GM12878 (cell line): ENCODE results near the gene TBX15. TPM values are rescaled to one million over a fixed set of nuclear protein-coding genes. Genes with fewer than 3 reads are reported as not detected.

Source experiments
- ATAC-seq: fragments of 200-7000 bp; cut with Tn5 transposase; 3 replicates; pipeline ENCODE4 v1.9.1; 2020; ENCODE audit warnings: mild to moderate bottlenecking, moderate library complexity
- BruUV-seq: library from RNA; stranded (reverse); fragments of 400-500 nt; replicated peaks from 2 replicates; lab custom pipeline; 2021; lab: Mats Ljungman, UMichigan
- CTCF ChIA-PET: fragments of 300-600 bp; sonication (Branson Sonifier 250); formaldehyde crosslinking; extraction: SDS; loops from one replicate; lab custom pipeline; 2021; ENCODE audit warnings: inconsistent platforms; lab: Yijun Ruan, JAX
- POLR2A ChIA-PET: fragments of 350-600 bp; formaldehyde crosslinking; extraction: SDS; loops from one replicate; lab custom pipeline; 2021; ENCODE audit warnings: inconsistent platforms; lab: Charles Lee
- RAD21 ChIA-PET: fragments of 300-600 bp; sonication (Branson Sonifier 250); formaldehyde crosslinking; loops from one replicate; lab custom pipeline; 2023; ENCODE audit warnings: antibody characterized with exemption; ENCODE audit not compliant: unreplicated experiment; lab: Charles Lee
- SMC1A ChIA-PET: fragments of 300-600 bp; sonication (Branson Sonifier 250); formaldehyde crosslinking; loops from one replicate; lab custom pipeline; 2023; ENCODE audit not compliant: unreplicated experiment, uncharacterized antibody; lab: Charles Lee
- DNase-seq: peaks from one replicate; pipeline ENCODE4 v3.0.0-alpha.2; 2011; ENCODE audit warnings: low read depth, low spot score
- FAIRE-seq: peaks from 3 replicates; lab custom pipeline; 2011; peaks lifted over from hg19 to GRCh38; lab: Jason Lieb, UNC
- H2AFZ ChIP-seq: 2 replicates; pipeline ENCODE4 v1.6.0; 2011; ENCODE audit warnings: low read depth, low read length, control low read depth; ENCODE audit not compliant: control insufficient read depth
- H3K27ac ChIP-seq: 2 replicates; pipeline ENCODE4 v1.5.1; 2011; ENCODE audit warnings: control low read depth; ENCODE audit not compliant: control insufficient read depth, insufficient read depth
- H3K27me3 ChIP-seq, 2 experiments: replicated peaks in 1 of 2; 2 replicates each; pipeline versions ENCODE4 v1.6.0 to v1.6.1; 2011; ENCODE audit warnings: low read length in 1 of 2; ENCODE audit not compliant: control insufficient read depth in 2 of 2, insufficient read depth in 2 of 2
- H3K36me3 ChIP-seq, 2 experiments: 2 replicates each; pipeline ENCODE4 v1.5.1; 2011; ENCODE audit warnings: low read length in 1 of 2; ENCODE audit not compliant: control insufficient read depth in 2 of 2, insufficient read depth in 2 of 2
- H3K4me1 ChIP-seq: 2 replicates; pipeline ENCODE4 v1.6.1; 2011; ENCODE audit warnings: mild to moderate bottlenecking, low read length, moderate library complexity, mixed read lengths; ENCODE audit not compliant: control insufficient read depth, insufficient read depth
- H3K4me2 ChIP-seq: 2 replicates; pipeline ENCODE4 v1.6.0; 2011; ENCODE audit warnings: control low read depth; ENCODE audit not compliant: control insufficient read depth, insufficient read depth
- H3K4me3 ChIP-seq: fragments of 200-600 bp; sonication (generic); 2 replicates; pipeline ENCODE4 v1.5.1; 2016
- H3K79me2 ChIP-seq: 2 replicates; pipeline ENCODE4 v1.6.0; 2011; ENCODE audit warnings: low read length; ENCODE audit not compliant: control insufficient read depth, insufficient read depth
- H3K9ac ChIP-seq: 2 replicates; pipeline ENCODE4 v1.8.0; 2011; ENCODE audit warnings: low read length, control low read depth, mixed read lengths; ENCODE audit not compliant: control insufficient read depth, insufficient read depth
- H3K9me3 ChIP-seq: replicated peaks from 3 replicates; pipeline ENCODE4 v1.5.1; 2011; ENCODE audit warnings: mild to moderate bottlenecking, low read length; ENCODE audit not compliant: control insufficient read depth, insufficient read depth
- H4K20me1 ChIP-seq: 2 replicates; pipeline ENCODE4 v1.6.0; 2011; ENCODE audit not compliant: control insufficient read depth, insufficient read depth
- BRCA1 ChIP-seq: IDR thresholded peaks from 2 replicates; pipeline ENCODE4 v1.6.1; 2011; ENCODE audit warnings: low read depth, low read length, improper control_type of control experiment
- CREM ChIP-seq: IDR thresholded peaks from 2 replicates; pipeline ENCODE4 v1.6.1; 2014; ENCODE audit warnings: antibody characterized with exemption, low read depth
- MLLT1 ChIP-seq: fragments of 450-650 bp; IDR thresholded peaks from 2 replicates; pipeline ENCODE4 v1.6.1; 2016; ENCODE audit warnings: mild to moderate bottlenecking
- SUZ12 ChIP-seq: fragments of 200-600 bp; sonication (generic); IDR thresholded peaks from one replicate; pipeline ENCODE4 v1.6.1; 2018; ENCODE audit warnings: antibody characterized with exemption, mild to moderate bottlenecking; ENCODE audit not compliant: unreplicated experiment
- YBX1 ChIP-seq: fragments of 450-650 bp; IDR thresholded peaks from 2 replicates; pipeline ENCODE4 v1.6.1; 2016; ENCODE audit warnings: antibody characterized with exemption
- ZSCAN29 ChIP-seq: fragments of 450-650 bp; IDR thresholded peaks from 2 replicates; pipeline ENCODE4 v1.6.1; 2017; ENCODE audit warnings: mild to moderate bottlenecking, moderate library complexity
- WGBS: methylation state at CpG from one replicate; pipeline ENCODE4 v1.1.6; 2016; ENCODE audit warnings: low lambda C conversion rate; ENCODE audit not compliant: insufficient replicate concordance, insufficient coverage; ENCODE audit errors: missing lambda C conversion rate; 5-methylcytosine and 5-hydroxymethylcytosine counted together
- in situ Hi-C: fragments of 300-500 bp; cut with MboI; formaldehyde crosslinking; loops from 9 replicates; pipeline ENCODE4 v1.14.3; 2018; ENCODE audit warnings: mixed read lengths
- intact Hi-C: fragments of 100-400 bp; cut with micrococcal nuclease; formaldehyde crosslinking; loops from one replicate; pipeline ENCODE4 v1.14.2; 2022; ENCODE audit not compliant: unreplicated experiment
- polyA plus RNA-seq, 11 experiments: library from polyadenylated mRNA; depleted of rRNA in 4 of 11; unstranded in 6 of 11; stranded (reverse) in 5 of 11; fragments of >200 nt; fragmentation: Nextera tagmentation in 4 of 11; fragmentation: Illumina TruSeq in 1 of 11; extraction: Ambion mirVana in 4 of 11; extraction: Trizol in 1 of 11; gene quantifications; 1 replicate in 1 of 11; 2 replicates in 10 of 11; pipeline versions ENCODE4 v1.2.1 to v1.2.3, GENCODE V29; 2011 to 2016; ENCODE audit warnings: inconsistent platforms in 2 of 11, missing spikeins in 2 of 11, low read depth in 1 of 11
- total RNA-seq, 4 experiments: library from RNA; depleted of rRNA in 3 of 4; stranded (reverse); fragments of >200 nt in 3 of 4; fragmentation: Illumina TruSeq in 1 of 4; extraction: Trizol in 1 of 4; gene quantifications; 2 replicates each; pipeline versions ENCODE4 v1.2.1 to v1.2.3, GENCODE V29; 2013 to 2021
- TF ChIP-seq, protein P1 (sequence below): IDR thresholded peaks from 2 replicates; pipeline ENCODE4 v1.6.1; 2011; ENCODE audit warnings: borderline replicate concordance, low read depth, mild to moderate bottlenecking, moderate library complexity, low read length; ENCODE audit not compliant: insufficient read depth, poor library complexity, severe bottlenecking

The TBX15 gene
- total and polyA plus RNA-seq, 10 of the 15 experiments (the other 5 are each of a cell fraction or from before 2014, with no cell fraction given): 0.64 to 9.4 (median 0.99) TPM

- H3K27me3 ChIP-seq: no peaks in the 10 kb centered on the region
- RAD21 ChIA-PET: interaction anchor here (0.9 to 1.0 kb wide), 2 partner anchors 9 to 53 kb away, joined by 3 to 5 read pairs; no protein-coding TSS in a partner anchor
- H3K27ac ChIP-seq: no peak overlapping the region
- SMC1A ChIA-PET: interaction anchor here (1.2 to 1.8 kb wide), 3 partner anchors 8 to 14 kb away, joined by 4 to 6 read pairs (median 4); no protein-coding TSS in a partner anchor
- no TSS peak for BruUV-seq
- no peaks in the 10 kb centered on the region for H4K20me1 ChIP-seq
- peaks cover 2% of the 10 kb centered on the region; the same call in 1 of the 2 replicates for H3K4me1 ChIP-seq
- FAIRE-seq (no peak), ATAC-seq (no peak), DNase-seq (no peak)
- H3K36me3 ChIP-seq: no peaks in the 10 kb centered on the region
- CTCF ChIA-PET: interaction anchor here (1.0 to 1.1 kb wide), 2 partner anchors 14 to 353 kb away, joined by 3 to 4 read pairs; no protein-coding TSS in a partner anchor
- TF ChIP-seq ZSCAN29: no peak
- TF ChIP-seq, protein P1, sequence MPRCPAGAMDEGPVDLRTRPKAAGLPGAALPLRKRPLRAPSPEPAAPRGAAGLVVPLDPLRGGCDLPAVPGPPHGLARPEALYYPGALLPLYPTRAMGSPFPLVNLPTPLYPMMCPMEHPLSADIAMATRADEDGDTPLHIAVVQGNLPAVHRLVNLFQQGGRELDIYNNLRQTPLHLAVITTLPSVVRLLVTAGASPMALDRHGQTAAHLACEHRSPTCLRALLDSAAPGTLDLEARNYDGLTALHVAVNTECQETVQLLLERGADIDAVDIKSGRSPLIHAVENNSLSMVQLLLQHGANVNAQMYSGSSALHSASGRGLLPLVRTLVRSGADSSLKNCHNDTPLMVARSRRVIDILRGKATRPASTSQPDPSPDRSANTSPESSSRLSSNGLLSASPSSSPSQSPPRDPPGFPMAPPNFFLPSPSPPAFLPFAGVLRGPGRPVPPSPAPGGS: no peak
- TF ChIP-seq YBX1: no peak
- no peak for TF ChIP-seq BRCA1
- no peak for TF ChIP-seq MLLT1
- no peak for TF ChIP-seq SUZ12
- no peak for TF ChIP-seq CREM
- in situ Hi-C loops (no loop called here), intact Hi-C loops (no loop called here)
- no peak overlapping the region for H3K9ac ChIP-seq
- no peaks in the 10 kb centered on the region for H3K79me2 ChIP-seq
- WGBS: 19% methylated on average over 5 of the region's 5 CpGs
- H3K4me3 ChIP-seq: no peak overlapping the region
- H3K4me2 ChIP-seq: no peak overlapping the region
- no peaks in the 10 kb centered on the region for H3K9me3 ChIP-seq
- POLR2A ChIA-PET: no interaction called here
- H2AFZ ChIP-seq: no peak overlapping the region
These were observed 66.1 kb downstream of the TBX15 start for GRCh38 chr1:118921994-118922393.
